Astrocyte (in vitro differentiated cells and primary cell): ENCODE measurements around the gene SURF6. TPM values are rescaled to one million over a fixed set of nuclear protein-coding genes. Genes with fewer than 3 reads are reported as not detected.

Source experiments
- DNase-seq: peaks from one replicate; pipeline ENCODE4 v3.0.0-alpha.2; 2010; ENCODE audit warnings: low read depth
- FAIRE-seq: peaks from 2 replicates; lab custom pipeline; 2011; peaks lifted over from hg19 to GRCh38; lab: Jason Lieb, UNC
- H2AFZ ChIP-seq: 2 replicates; pipeline ENCODE4 v1.6.0; 2012; ENCODE audit warnings: low read depth, low read length, inconsistent platforms
- H3K27ac ChIP-seq: 2 replicates; pipeline ENCODE4 v1.5.1; 2011; ENCODE audit warnings: low read depth, low read length, inconsistent platforms
- H3K27me3 ChIP-seq: 2 replicates; pipeline ENCODE4 v1.6.0; 2011; ENCODE audit warnings: low read length, inconsistent platforms; ENCODE audit not compliant: insufficient read depth
- H3K36me3 ChIP-seq: 2 replicates; pipeline ENCODE4 v1.5.1; 2011; ENCODE audit warnings: low read length, inconsistent platforms; ENCODE audit not compliant: insufficient read depth
- H3K4me1 ChIP-seq: 2 replicates; pipeline ENCODE4 v1.5.1; 2011; ENCODE audit warnings: low read length, inconsistent platforms; ENCODE audit not compliant: insufficient read depth
- H3K4me2 ChIP-seq: 2 replicates; pipeline ENCODE4 v1.6.0; 2012; ENCODE audit warnings: low read length, inconsistent platforms
- H3K4me3 ChIP-seq: 2 replicates; pipeline ENCODE4 v1.5.1; 2011; ENCODE audit warnings: low read depth, mild to moderate bottlenecking, low read length, inconsistent platforms; ENCODE audit not compliant: insufficient read depth
- H3K79me2 ChIP-seq: 2 replicates; pipeline ENCODE4 v1.6.0; 2012; ENCODE audit warnings: mild to moderate bottlenecking, low read length, inconsistent platforms; ENCODE audit not compliant: insufficient read depth
- H3K9ac ChIP-seq: 2 replicates; pipeline ENCODE4 v1.6.0; 2012; ENCODE audit warnings: mild to moderate bottlenecking, low read length, inconsistent platforms
- H3K9me3 ChIP-seq: 2 replicates; pipeline ENCODE4 v1.5.1; 2012; ENCODE audit warnings: low read depth, mild to moderate bottlenecking, low read length, inconsistent platforms; ENCODE audit not compliant: insufficient read depth
- H4K20me1 ChIP-seq: 2 replicates; pipeline ENCODE4 v1.6.0; 2012; ENCODE audit warnings: low read length, inconsistent platforms; ENCODE audit not compliant: insufficient read depth
- H3K27ac Mint-ChIP-seq: one replicate; pipeline ENCODE4 v1.8.0; 2021; ENCODE audit warnings: mild to moderate bottlenecking, mixed read lengths; ENCODE audit not compliant: unreplicated experiment
- H3K27me3 Mint-ChIP-seq: one replicate; pipeline ENCODE4 v1.8.0; 2021; ENCODE audit warnings: low read depth, mixed read lengths; ENCODE audit not compliant: unreplicated experiment
- H3K36me3 Mint-ChIP-seq: one replicate; pipeline ENCODE4 v1.8.0; 2021; ENCODE audit warnings: low read depth, mixed read lengths; ENCODE audit not compliant: unreplicated experiment
- H3K4me1 Mint-ChIP-seq: one replicate; pipeline ENCODE4 v1.8.0; 2021; ENCODE audit warnings: low read depth, mixed read lengths; ENCODE audit not compliant: unreplicated experiment
- H3K4me3 Mint-ChIP-seq: one replicate; pipeline ENCODE4 v1.8.0; 2021; ENCODE audit warnings: mild to moderate bottlenecking, moderate library complexity, mixed read lengths; ENCODE audit not compliant: unreplicated experiment
- H3K9me3 Mint-ChIP-seq: one replicate; pipeline ENCODE4 v1.8.0; 2021; ENCODE audit warnings: mild to moderate bottlenecking, mixed read lengths; ENCODE audit not compliant: unreplicated experiment
- EZH2 ChIP-seq: IDR thresholded peaks from 2 replicates; pipeline ENCODE4 v1.6.1; 2012; ENCODE audit warnings: mild to moderate bottlenecking, low read length, inconsistent platforms; ENCODE audit not compliant: insufficient read depth
- total RNA-seq: library from RNA; stranded (reverse); gene quantifications from 2 replicates; pipeline ENCODE4 v1.2.1, GENCODE V29; 2021
- TF ChIP-seq, protein P1 (sequence below): IDR thresholded peaks from 2 replicates; pipeline ENCODE4 v1.5.1; 2011; ENCODE audit warnings: low read depth, mild to moderate bottlenecking, inconsistent platforms, low read length, moderate library complexity; ENCODE audit not compliant: insufficient read depth

Gene SURF6
- total RNA-seq, 1 donor from 2014 or later, result 25.1 TPM

DNA sequence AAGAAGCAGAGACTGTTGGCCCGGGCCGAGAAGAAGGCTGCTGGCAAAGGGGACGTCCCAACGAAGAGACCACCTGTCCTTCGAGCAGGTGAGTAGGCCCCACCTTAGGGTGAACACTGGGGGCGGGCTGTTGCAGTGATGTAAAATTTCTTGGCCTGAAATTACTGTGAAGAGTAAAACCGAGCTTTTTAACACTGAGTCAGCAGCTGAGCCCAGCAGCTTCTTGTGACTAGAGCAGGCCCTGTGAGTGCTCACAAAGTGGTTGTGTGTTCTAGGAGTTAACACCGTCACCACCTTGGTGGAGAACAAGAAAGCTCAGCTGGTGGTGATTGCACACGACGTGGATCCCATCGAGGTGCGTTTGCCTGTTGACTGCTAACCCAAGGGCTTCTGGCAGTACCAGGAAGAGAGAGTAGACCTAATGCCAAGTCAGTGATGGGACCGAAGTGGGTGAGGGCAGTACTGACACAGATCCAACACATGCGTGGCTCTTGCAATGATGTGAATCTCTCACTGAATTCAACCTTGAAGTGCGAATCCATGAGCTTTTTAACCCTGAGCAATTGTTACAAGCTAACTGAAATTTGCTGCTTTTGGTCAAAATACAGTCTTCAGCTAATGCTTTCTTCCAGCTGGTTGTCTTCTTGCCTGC lies 14.1 kb upstream of the SURF6 start:
- Histone ChIP-seq H3K27me3 (no peaks in the 10 kb centered on the region), H2AFZ (no peak overlapping the region), H3K27ac (no peak overlapping the region), H3K9ac (peak overlapping the region; percentile 100), H4K20me1 (peaks cover 86% of the 10 kb centered on the region), H3K4me3 (peak overlapping the region; percentile 98), H3K4me1 (peaks cover 23% of the 10 kb centered on the region), H3K4me2 (peak overlapping the region; percentile 90), H3K9me3 (no peaks in the 10 kb centered on the region), H3K36me3 (peaks cover 43% of the 10 kb centered on the region), H3K79me2 (peaks cover 68% of the 10 kb centered on the region)
- Mint-ChIP-seq H3K4me3 (peak overlapping the region; percentile 93), H3K36me3 (peaks cover 38% of the 10 kb centered on the region), H3K4me1 (peaks cover 26% of the 10 kb centered on the region), H3K9me3 (no peaks in the 10 kb centered on the region), H3K27ac (peak overlapping the region; percentile 72), H3K27me3 (no peaks in the 10 kb centered on the region)
- TF ChIP-seq, protein P1, sequence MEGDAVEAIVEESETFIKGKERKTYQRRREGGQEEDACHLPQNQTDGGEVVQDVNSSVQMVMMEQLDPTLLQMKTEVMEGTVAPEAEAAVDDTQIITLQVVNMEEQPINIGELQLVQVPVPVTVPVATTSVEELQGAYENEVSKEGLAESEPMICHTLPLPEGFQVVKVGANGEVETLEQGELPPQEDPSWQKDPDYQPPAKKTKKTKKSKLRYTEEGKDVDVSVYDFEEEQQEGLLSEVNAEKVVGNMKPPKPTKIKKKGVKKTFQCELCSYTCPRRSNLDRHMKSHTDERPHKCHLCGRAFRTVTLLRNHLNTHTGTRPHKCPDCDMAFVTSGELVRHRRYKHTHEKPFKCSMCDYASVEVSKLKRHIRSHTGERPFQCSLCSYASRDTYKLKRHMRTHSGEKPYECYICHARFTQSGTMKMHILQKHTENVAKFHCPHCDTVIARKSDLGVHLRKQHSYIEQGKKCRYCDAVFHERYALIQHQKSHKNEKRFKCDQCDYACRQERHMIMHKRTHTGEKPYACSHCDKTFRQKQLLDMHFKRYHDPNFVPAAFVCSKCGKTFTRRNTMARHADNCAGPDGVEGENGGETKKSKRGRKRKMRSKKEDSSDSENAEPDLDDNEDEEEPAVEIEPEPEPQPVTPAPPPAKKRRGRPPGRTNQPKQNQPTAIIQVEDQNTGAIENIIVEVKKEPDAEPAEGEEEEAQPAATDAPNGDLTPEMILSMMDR, result no peak
- no peak for TF ChIP-seq EZH2
- no peak for DNase-seq
- FAIRE-seq, result no peak

DNA sequence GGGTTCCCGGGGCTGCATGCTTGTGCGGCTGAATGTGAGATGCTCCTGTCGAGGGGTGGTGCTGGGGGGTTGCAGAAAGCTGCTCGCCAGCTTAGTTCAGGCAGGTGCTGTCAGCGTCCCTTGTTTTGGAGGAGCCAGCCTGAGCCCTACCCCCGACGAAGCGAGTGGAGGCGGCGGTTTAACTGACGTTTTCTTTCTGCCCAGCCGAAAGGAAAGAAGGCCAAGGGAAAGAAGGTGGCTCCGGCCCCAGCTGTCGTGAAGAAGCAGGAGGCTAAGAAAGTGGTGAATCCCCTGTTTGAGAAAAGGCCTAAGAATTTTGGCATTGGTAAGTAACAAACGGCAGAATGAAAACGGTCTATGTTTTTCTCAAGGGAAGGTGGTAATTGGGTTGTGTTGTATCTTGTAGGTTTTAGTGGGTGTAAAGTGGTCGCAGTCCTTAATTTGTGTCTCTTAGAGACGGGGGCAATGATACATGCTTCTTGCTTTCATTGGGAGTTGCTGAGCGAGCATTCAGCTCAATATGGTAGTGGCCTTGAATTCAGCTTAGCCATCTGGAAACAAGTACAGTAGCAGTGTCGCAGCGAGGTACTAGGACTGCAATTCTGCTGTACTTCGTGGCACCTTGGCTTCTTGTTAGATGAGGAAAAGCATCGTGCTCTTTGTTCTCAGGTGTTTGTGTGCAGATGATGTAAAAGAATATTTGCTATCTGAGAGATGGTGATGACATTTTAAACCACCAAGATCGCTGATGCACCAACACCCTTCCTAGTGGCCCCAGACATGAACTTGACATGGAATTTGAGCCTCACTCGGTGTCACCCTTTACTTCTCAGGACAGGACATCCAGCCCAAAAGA lies 13.0 kb upstream of the SURF6 start:
- Histone ChIP-seq H3K27me3 (no peaks in the 10 kb centered on the region), H2AFZ (no peak overlapping the region), H3K9me3 (no peaks in the 10 kb centered on the region), H3K4me1 (peaks cover 23% of the 10 kb centered on the region), H3K4me3 (peak overlapping the region; percentile 98), H4K20me1 (peaks cover 79% of the 10 kb centered on the region), H3K36me3 (peaks cover 53% of the 10 kb centered on the region), H3K9ac (peak overlapping the region; percentile 100), H3K4me2 (peak overlapping the region; percentile 90), H3K27ac (peak overlapping the region; percentile 99), H3K79me2 (peaks cover 59% of the 10 kb centered on the region)
- DNase-seq (no peak), FAIRE-seq (no peak)
- Mint-ChIP-seq H3K4me1 (peaks cover 23% of the 10 kb centered on the region), H3K9me3 (no peaks in the 10 kb centered on the region), H3K27me3 (no peaks in the 10 kb centered on the region), H3K27ac (peak overlapping the region; percentile 97), H3K4me3 (peak overlapping the region; percentile 93), H3K36me3 (peaks cover 39% of the 10 kb centered on the region)
- no peak for TF ChIP-seq EZH2
- TF ChIP-seq, protein P1, result no peak
